Gastrocnemius medialis (tissue), 4 donors: ENCODE data around the gene FUT7. TPM values are rescaled to one million over a fixed set of nuclear protein-coding genes. Genes with fewer than 3 reads are reported as not detected.

ENCODE experiments used
- ATAC-seq, 2 donors: fragments of 150-250 bp; one replicate each; pipeline ENCODE4 v1.9.1; 2016
- DNase-seq, 2 donors: peaks; one replicate each; pipeline ENCODE4 v3.0.0-alpha.2; 2019
- H3K27ac ChIP-seq, 4 donors: fragments of 200-600 bp; sonication (generic); 1 replicate in 1 of 4; 2 replicates in 3 of 4; pipeline ENCODE4 v1.5.1; 2016 to 2018; ENCODE audit warnings: mild to moderate bottlenecking in 2 of 4, moderate library complexity in 1 of 4
- H3K27me3 ChIP-seq, 3 donors: fragments of 200-600 bp; sonication (generic) in 2 of 3; 1 replicate in 1 of 3; 2 replicates in 2 of 3; pipeline versions ENCODE4 v1.5.1 to v1.6.0; 2016 to 2019; ENCODE audit warnings: mild to moderate bottlenecking in 1 of 3, moderate library complexity in 1 of 3
- H3K36me3 ChIP-seq, 2 donors: fragments of 200-600 bp; sonication (generic) in 1 of 2; one replicate each; pipeline ENCODE4 v1.5.1; 2017 to 2018
- H3K4me1 ChIP-seq, 2 donors: fragments of 200-600 bp; sonication (generic) in 1 of 2; one replicate each; pipeline ENCODE4 v1.5.1; 2016 to 2017; ENCODE audit warnings: mild to moderate bottlenecking in 2 of 2
- H3K4me3 ChIP-seq, 4 donors: fragments of 200-600 bp; sonication (generic) in 3 of 4; 1 replicate in 1 of 4; 2 replicates in 3 of 4; pipeline ENCODE4 v1.5.1; 2016 to 2019; ENCODE audit warnings: mild to moderate bottlenecking in 2 of 4
- H3K9me3 ChIP-seq, 3 donors: fragments of 200-600 bp; sonication (generic) in 2 of 3; 1 replicate in 1 of 3; 2 replicates in 2 of 3; pipeline ENCODE4 v1.5.1; 2016 to 2019
- CTCF ChIP-seq, 5 experiments: fragments of 450-650 bp in 3 of 5; fragments of 200-600 bp in 2 of 5; sonication (generic) in 2 of 5; IDR thresholded peaks in 4 of 5; conservative IDR thresholded peaks in 1 of 5; 1 replicate in 4 of 5; 2 replicates in 1 of 5; pipeline ENCODE4 v1.5.1; 2016 to 2019; ENCODE audit warnings: antibody characterized with exemption in 5 of 5, mild to moderate bottlenecking in 3 of 5, moderate library complexity in 3 of 5
- POLR2A ChIP-seq, 2 donors: fragments of 450-650 bp; IDR thresholded peaks; one replicate each; pipeline ENCODE4 v1.6.1; 2017; ENCODE audit warnings: antibody characterized with exemption in 2 of 2, mild to moderate bottlenecking in 2 of 2, moderate library complexity in 2 of 2
- in situ Hi-C, 4 donors: fragments of 200-750 bp; cut with MboI; loops; one replicate each; pipeline versions ENCODE4 v1.15.0 to v1.8.0; 2017; ENCODE audit warnings: low sequenced_read_pairs in 4 of 4
- intact Hi-C: fragments of 100-400 bp; cut with DNase I; formaldehyde crosslinking; loops from one replicate; pipeline ENCODE4 v1.15.1; 2023; ENCODE audit warnings: low total_unique reads
- total RNA-seq, 4 donors: library from RNA; depleted of rRNA; stranded (reverse); fragments of >200 nt; gene quantifications; one replicate each; pipeline versions ENCODE4 v1.1.0 to v1.2.3, GENCODE V29; 2016

Gene FUT7
- total RNA-seq, 4 donors from 2014 or later = not detected

- no peak overlapping the region for H3K4me3 ChIP-seq
- no peaks in the 10 kb centered on the region for H3K27me3 ChIP-seq
- intact Hi-C loops = no loop called here
- peaks cover 0 to 57% of the 10 kb centered on the region in 2 donors for H3K36me3 ChIP-seq
- H3K9me3 ChIP-seq = no peaks in the 10 kb centered on the region
- in situ Hi-C loops = no loop called here
- no peak for TF ChIP-seq POLR2A (IDR thresholded peaks at IDR 0.05)
- TF ChIP-seq CTCF (IDR thresholded peaks at IDR 0.05 in 4 of 5, conservative IDR thresholded peaks at IDR 0.05 in 1 of 5) = no peak
- DNase-seq (no peak), ATAC-seq (no peak)
- H3K4me1 ChIP-seq = no peaks in the 10 kb centered on the region
- no peak overlapping the region for H3K27ac ChIP-seq
Measured at GRCh38 chr9:137011907-137012675, 19.8 kb downstream of the FUT7 start.

- in situ Hi-C loops = no loop called here
- Histone ChIP-seq H3K36me3 (peaks cover 0 to 49% of the 10 kb centered on the region in 2 donors), H3K9me3 (no peaks in the 10 kb centered on the region), H3K27me3 (no peaks in the 10 kb centered on the region), H3K4me1 (no peaks in the 10 kb centered on the region), H3K27ac (no peak overlapping the region), H3K4me3 (no peak overlapping the region)
- intact Hi-C loops = no loop called here
- DNase-seq (no peak), ATAC-seq (no peak)
- TF ChIP-seq POLR2A (IDR thresholded peaks at IDR 0.05) = no peak
- TF ChIP-seq CTCF (IDR thresholded peaks at IDR 0.05 in 4 of 5, conservative IDR thresholded peaks at IDR 0.05 in 1 of 5) = no peak
Measured at GRCh38 chr9:137011156-137011555, 20.7 kb downstream of the FUT7 start.

GRCh38 chr9:137009938-137010732 is 21.8 kb downstream of the FUT7 start:
- H3K27me3 ChIP-seq = no peaks in the 10 kb centered on the region
- TF ChIP-seq POLR2A (IDR thresholded peaks at IDR 0.05) = no peak
- TF ChIP-seq CTCF (IDR thresholded peaks at IDR 0.05 in 4 of 5, conservative IDR thresholded peaks at IDR 0.05 in 1 of 5) = no peak
- ATAC-seq (no peak), DNase-seq (no peak)
- no peak overlapping the region for H3K27ac ChIP-seq
- H3K9me3 ChIP-seq = no peaks in the 10 kb centered on the region
- intact Hi-C loops (no loop called here), in situ Hi-C loops (no loop called here)
- H3K4me1 ChIP-seq = no peaks in the 10 kb centered on the region
- H3K36me3 ChIP-seq = peaks cover 0 to 39% of the 10 kb centered on the region in 2 donors
- no peak overlapping the region for H3K4me3 ChIP-seq

- ATAC-seq (no peak), DNase-seq (no peak)
- H3K27ac ChIP-seq = no peak overlapping the region
- peaks cover 0 to 30% of the 10 kb centered on the region in 2 donors for H3K36me3 ChIP-seq
- H3K27me3 ChIP-seq = no peaks in the 10 kb centered on the region
- H3K9me3 ChIP-seq = no peaks in the 10 kb centered on the region
- in situ Hi-C loops = no loop called here
- no peaks in the 10 kb centered on the region for H3K4me1 ChIP-seq
- intact Hi-C loops = no loop called here
- H3K4me3 ChIP-seq = no peak overlapping the region
- TF ChIP-seq POLR2A (IDR thresholded peaks at IDR 0.05) (no peak), CTCF (IDR thresholded peaks at IDR 0.05 in 4 of 5, conservative IDR thresholded peaks at IDR 0.05 in 1 of 5) (no peak)
Measured at GRCh38 chr9:137009217-137009616, 22.7 kb downstream of the FUT7 start.
